ENCODE results near the gene FBXL14.
"Not testable (repeated sequence)": the region's sequence is repeated elsewhere in the genome, so short reads cannot be mapped to it uniquely, and the experiment has no call there.

Gene FBXL14

GRCh38 chr12:1619587-1619986 lies 25.2 kb upstream of the FBXL14 start:
- DNase-seq, result no peak

DNA sequence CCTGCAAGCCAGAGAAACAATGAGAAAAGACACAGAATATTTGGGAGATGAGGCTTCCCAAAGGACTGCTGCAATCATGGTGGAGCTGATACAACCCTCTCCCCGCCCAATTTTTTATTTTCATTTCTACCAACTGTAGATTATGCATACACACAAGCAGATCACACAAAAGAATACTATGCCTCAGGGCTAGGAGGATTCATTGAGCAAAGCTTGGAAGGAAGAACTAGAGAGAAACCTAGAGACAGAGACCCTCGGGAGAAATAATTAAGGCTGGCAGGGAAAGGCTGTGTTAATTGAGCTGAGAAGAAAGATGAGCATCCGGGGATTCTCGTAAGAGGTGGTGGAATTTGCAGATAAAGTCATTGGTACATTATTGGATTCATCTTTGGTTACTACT lies 24.8 kb upstream of the FBXL14 start:
- DNase-seq, result no peak

DNA sequence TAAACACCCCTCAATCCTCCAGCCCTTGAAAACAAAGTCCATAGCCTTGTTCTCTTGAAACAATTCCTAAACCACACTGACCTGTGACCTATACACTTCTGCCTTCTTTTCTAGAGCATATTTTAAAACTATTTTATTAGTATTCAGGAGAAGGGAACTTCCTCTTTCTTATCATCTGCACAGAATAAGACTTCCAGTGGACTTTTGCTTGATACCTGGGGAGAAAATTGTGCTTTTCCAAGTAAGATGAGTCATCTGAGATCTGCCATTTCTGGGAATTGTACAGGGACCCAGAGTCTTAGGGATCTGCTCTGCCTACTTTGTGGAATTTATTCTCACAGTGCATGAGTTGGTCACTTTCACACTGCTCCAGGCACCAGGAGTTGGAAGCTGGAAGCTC lies 24.1 kb upstream of the FBXL14 start:
- no peak for DNase-seq

- no peak for DNase-seq
These were observed 22.1 kb upstream of the FBXL14 start for GRCh38 chr12:1616233-1617066.

DNA sequence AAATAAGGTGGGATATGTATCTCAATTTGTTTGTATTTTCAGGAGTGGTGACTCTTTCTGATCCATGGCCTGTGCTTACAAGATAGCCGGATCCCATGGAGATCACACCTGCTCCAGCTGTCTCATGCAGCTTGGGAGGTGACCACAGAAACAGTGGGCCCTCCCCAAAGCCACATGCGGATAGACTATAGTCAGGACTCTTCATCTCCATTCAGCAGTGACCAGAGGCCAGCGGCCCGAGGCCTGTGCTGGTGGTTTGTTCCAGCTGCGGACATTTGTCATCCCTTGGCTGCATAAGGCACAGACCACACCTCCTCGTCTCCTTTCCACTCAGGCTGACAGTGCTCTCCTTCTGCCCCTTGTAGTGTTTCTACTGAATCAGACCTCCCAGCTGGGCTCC lies 20.0 kb upstream of the FBXL14 start:
- no peak for DNase-seq

- no peak for DNase-seq
These were observed 19.5 kb upstream of the FBXL14 start for GRCh38 chr12:1613860-1614259.

DNA sequence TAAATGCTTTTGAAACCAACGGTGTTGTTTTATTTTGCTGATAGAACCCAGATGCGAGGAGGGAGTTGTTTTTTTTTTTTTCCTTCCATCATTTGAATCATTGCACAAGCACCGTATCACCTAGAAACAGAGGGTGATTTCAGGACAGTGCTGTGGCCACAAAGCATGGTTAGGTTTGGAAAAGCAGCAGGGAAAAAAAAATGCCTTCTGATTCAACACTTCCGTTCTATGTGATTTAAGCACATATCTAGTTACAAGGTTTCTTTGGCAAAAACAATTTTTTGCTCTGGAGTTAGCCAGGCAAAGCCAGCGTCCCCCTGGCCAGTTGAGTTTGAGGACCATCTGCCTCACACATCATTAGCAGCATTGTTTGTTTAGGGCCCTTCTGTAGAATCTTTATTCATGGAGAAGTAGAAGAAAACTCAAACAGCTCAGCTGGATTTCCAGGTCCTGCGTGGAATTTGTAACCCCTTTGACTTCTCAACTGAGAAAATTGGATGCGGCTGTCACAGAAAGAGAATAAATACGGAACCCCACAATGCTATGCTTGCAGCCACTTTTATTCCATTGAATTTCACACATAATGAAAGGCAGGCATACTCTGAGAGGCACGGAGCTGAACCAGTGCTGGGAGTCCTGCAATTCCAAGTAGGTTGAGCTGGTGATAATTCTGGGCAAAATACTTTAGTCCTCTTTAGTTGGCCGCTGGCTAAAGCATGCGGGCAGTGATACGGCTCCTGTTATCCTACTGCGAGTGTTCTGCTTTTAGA lies 17.6 kb upstream of the FBXL14 start:
- no peak for DNase-seq

GRCh38 chr12:1610072-1610643 lies 15.8 kb upstream of the FBXL14 start:
- DNase-seq, result no peak

- no peak for DNase-seq
These were observed 14.3 kb upstream of the FBXL14 start for GRCh38 chr12:1608713-1609119.

DNA sequence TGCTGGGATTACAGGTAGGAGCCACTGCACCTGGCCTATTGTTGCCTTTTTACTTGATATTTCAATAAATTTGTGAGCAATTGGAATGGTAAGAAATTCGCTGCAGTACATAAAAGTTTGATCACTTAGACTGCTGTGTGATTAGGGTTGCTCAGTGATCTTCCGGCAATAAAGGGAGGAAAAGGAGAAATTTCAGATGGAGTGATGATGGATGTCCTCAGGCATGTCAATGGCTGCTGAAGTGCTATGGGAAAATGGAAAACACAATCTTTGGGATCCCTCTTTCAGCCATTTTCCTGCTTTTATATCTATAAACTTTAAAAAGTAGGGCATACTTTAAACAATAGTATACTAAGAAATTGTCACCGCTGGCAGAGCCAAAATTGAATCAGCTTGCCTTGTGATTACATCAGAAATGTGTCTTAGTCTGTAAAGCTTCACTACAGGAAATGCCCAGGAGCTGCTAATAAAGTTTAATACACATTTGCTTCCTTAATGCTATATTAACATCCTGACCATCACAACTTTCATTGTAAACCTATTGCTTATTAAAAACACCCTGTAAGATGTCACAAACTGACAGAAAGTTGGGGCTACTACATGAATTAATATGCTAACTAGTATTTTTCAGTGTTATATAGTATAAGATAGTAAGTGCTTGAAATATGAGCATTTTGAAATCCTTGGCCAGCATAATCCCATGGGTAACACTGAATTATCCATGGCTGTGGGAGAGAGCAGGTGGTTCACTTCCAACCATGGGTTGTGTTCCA lies 13.7 kb upstream of the FBXL14 start:
- DNase-seq, result no peak

DNA sequence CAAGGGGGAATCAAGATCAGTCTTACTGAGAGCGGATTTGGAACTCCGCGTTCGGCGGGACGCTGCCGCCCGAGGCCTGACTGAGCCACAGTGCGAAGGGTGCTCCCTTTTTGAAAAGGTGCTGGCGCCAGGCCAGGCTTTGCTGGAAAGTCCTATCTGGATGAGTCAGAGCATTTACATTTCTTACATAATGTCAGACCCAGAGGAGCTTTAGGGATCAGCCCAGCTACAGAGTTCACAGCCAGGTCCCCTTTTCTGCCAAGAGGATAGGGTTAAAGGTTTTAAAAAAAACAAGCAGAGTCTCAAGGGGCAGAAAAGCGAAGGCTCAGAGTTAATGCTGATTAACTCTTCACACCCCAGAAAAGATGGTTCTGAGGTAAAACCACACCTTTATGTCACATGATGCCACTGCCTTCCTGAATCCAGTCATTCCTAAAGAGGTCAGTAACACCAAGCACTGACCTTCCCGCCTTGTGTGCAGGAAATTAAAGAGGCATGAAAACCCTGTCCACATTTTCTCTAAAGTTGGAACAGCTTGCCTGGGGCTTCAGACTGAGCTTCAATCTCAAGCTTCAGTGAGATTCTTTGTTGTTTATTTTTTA lies 11.7 kb upstream of the FBXL14 start:
- peak; percentile 34 to 84 for DNase-seq

DNA sequence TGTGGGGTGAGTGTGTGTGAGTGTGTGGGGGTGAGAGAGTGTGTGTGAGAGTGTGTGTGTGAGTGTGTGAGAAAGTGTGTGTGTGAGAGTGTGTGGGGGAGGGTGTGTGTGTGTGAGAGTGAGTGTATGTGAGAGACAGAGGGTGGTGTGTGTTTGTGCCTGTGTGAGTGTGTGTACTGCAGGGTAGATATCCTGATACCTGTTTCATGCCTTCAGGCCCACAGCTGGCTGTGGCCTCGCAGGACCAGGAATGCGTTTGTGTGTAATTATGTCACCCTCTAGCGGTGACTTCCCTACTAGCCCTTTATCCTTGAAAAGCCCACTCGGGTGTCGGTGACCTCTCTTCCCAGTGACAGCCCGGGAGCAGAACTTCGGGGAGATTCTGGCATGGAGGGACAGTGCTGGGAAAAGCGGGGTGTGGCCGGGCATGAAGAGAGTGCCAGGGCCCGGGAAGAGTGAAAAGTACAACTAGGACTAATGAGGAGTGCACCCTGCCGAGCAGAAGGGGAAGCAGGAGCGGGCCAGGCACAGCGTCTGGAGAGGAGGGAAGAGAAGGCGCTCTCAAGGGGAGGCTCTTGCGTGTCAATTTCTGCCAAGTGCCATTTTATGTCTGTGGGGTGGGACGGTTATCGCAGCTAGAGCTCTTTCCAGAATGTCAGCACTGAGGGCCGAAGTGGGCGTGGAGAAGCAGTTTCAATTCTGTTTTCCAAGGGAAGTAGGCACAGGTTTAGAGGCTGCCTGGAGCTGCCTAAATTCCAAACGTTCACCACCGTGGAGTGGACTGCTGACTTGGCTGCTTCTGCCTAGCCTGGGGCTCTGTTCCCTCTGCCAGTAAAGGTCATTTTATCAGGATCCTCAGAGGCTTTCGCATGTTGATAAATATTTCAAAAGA lies 11.0 kb upstream of the FBXL14 start:
- peak; percentile 61 to 90 for DNase-seq

- DNase-seq, result no peak
These were observed 10.1 kb upstream of the FBXL14 start for GRCh38 chr12:1604464-1604863.

GRCh38 chr12:1603269-1603993 lies 9.1 kb upstream of the FBXL14 start:
- DNase-seq, result no peak

DNA sequence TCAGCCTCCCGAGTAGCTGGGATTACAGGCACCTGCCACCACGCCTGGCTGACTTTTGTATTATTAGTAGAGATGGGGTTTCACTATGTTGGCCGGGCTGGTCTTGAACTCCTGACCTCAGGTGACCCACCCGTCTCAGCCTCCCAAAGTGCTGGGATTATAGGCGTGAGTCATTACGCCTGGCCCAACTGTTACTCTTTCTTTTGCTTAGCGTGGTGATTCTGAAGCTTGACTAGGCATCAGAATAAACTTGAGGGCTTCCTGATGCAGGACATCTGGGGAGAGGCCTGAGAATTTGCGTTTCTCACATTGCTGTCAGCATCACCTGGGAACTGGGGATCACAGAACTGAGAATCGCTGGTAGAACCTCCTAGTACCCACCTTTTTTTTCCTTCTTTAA lies 8.3 kb upstream of the FBXL14 start:
- DNase-seq, result not testable (repeated sequence)

- DNase-seq, result no peak
These were observed 4.4 kb upstream of the FBXL14 start for GRCh38 chr12:1598757-1599156.

DNA sequence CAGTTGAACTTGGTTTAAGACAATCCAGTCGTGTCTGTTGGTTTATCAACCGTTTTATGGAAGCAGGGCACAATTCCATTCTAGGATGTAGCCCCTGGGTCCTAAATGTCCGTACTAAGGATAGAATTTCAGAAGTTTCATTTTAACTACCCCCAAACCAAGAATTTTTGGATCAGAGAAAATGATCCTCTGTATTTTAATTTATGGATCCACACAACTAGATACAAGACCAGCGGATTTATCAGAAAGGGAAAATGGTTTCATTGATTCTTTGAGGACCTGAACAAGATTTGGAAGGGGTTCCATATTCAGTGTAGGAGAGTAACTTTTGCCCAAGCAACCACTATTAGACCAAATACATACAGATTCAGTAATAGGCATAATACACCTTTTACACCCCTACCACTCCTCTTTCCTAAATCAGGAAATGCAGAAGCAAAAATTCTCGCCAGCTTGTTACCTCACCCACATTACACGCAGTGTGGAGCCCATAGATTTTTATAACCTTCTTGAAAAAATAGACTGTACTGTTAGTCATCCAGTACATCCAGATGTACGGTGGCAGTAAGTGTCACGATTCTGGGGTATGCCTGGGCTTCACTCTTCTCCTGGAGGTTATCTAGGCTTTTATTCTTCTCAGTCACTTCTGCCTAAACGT lies 1.4 kb upstream of the FBXL14 start:
- no peak for DNase-seq

- no peak for DNase-seq
These were observed 713 bp upstream of the FBXL14 start for GRCh38 chr12:1595026-1595561.

DNA sequence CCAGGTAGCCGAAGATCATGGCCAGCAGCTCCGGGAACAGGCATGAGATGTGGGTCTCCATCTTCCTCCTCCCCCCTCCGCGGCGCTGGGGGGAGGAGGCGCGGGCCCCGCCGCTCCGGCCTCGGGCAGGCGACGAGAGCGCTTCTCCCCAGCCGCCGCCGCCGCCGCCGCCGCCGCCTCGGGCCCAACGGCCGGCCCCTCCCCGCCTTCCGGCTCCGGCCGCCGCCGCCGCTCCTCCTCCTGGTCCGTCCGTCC lies 448 bp downstream of the FBXL14 start:
- DNase-seq, result peak; percentile 48 to 69

Data from SW 1271 (cell line).